Measurements from ENCODE around the gene SLC5A4.

DNA sequence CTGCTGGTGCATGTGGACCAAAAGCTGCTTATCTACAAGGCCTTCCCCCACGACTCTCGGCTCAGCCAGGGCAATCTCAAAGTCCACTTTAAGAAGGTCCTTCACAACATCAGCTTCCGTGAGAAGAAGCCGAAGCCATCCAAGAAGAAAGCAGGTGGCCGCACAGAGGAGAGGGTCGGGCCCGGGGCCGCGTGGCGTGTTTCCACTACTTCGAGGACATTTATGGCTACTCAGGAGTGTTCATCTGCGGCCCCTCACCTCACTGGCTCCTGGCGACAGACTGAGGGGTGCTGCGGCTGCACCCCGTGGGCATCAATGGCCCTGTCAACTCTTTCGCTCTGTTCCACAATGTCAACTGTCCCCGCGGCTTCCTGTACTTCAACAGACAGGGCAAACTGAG lies 16.2 kb upstream of the SLC5A4 start:
- TF ChIP-seq, protein P1, sequence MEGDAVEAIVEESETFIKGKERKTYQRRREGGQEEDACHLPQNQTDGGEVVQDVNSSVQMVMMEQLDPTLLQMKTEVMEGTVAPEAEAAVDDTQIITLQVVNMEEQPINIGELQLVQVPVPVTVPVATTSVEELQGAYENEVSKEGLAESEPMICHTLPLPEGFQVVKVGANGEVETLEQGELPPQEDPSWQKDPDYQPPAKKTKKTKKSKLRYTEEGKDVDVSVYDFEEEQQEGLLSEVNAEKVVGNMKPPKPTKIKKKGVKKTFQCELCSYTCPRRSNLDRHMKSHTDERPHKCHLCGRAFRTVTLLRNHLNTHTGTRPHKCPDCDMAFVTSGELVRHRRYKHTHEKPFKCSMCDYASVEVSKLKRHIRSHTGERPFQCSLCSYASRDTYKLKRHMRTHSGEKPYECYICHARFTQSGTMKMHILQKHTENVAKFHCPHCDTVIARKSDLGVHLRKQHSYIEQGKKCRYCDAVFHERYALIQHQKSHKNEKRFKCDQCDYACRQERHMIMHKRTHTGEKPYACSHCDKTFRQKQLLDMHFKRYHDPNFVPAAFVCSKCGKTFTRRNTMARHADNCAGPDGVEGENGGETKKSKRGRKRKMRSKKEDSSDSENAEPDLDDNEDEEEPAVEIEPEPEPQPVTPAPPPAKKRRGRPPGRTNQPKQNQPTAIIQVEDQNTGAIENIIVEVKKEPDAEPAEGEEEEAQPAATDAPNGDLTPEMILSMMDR (IDR thresholded peaks at IDR 0.05) = no peak
- TF ChIP-seq POLR2A (IDR thresholded peaks at IDR 0.05) = no peak
